ENCODE data around the gene TMEM258. TPM values are rescaled to one million over a fixed set of nuclear protein-coding genes. Genes with fewer than 3 reads are reported as not detected.

Gene TMEM258
- total RNA-seq, 1 donor from 2014 or later: 117 TPM

DNA sequence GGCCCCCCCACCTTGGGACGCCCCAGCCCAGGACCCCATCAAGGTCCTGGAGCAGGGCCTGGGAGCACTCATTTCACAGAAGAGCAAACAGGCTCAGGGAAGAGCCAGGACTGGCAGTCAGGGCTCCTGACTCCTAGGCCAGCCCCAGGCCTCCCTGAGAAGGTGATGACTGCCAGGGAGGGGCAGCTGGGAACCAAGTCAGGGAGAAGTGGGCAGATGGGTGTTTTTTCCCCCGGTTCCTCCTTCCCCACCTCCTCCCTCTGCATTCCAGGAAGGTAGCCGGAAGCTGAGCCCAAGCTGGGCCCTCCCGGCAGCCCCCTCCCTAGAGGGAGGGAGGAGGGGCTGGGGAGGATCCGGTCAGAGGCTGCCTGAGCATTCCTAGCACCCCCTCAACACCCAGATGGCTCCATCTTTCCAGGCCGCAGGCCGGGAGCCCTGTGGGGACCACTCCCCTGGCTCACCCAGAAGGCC is 20.4 kb downstream of the TMEM258 start:
- TF ChIP-seq, protein P1, sequence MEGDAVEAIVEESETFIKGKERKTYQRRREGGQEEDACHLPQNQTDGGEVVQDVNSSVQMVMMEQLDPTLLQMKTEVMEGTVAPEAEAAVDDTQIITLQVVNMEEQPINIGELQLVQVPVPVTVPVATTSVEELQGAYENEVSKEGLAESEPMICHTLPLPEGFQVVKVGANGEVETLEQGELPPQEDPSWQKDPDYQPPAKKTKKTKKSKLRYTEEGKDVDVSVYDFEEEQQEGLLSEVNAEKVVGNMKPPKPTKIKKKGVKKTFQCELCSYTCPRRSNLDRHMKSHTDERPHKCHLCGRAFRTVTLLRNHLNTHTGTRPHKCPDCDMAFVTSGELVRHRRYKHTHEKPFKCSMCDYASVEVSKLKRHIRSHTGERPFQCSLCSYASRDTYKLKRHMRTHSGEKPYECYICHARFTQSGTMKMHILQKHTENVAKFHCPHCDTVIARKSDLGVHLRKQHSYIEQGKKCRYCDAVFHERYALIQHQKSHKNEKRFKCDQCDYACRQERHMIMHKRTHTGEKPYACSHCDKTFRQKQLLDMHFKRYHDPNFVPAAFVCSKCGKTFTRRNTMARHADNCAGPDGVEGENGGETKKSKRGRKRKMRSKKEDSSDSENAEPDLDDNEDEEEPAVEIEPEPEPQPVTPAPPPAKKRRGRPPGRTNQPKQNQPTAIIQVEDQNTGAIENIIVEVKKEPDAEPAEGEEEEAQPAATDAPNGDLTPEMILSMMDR (IDR thresholded peaks at IDR 0.05; ENCODE audit: borderline replicate concordance): no peak
- Histone ChIP-seq H3K27ac (replicated peaks) (no peak overlapping the region), H3K27me3 (ENCODE audit: low read depth) (no peaks in the 10 kb centered on the region), H3K9me3 (replicated peaks) (no peaks in the 10 kb centered on the region), H3K36me3 (no peaks in the 10 kb centered on the region), H3K4me1 (peaks cover 9% of the 10 kb centered on the region), H3K4me3 (no peak overlapping the region)
- DNase-seq: no peak
- intact Hi-C loops (cut with micrococcal nuclease): no loop called here

DNA sequence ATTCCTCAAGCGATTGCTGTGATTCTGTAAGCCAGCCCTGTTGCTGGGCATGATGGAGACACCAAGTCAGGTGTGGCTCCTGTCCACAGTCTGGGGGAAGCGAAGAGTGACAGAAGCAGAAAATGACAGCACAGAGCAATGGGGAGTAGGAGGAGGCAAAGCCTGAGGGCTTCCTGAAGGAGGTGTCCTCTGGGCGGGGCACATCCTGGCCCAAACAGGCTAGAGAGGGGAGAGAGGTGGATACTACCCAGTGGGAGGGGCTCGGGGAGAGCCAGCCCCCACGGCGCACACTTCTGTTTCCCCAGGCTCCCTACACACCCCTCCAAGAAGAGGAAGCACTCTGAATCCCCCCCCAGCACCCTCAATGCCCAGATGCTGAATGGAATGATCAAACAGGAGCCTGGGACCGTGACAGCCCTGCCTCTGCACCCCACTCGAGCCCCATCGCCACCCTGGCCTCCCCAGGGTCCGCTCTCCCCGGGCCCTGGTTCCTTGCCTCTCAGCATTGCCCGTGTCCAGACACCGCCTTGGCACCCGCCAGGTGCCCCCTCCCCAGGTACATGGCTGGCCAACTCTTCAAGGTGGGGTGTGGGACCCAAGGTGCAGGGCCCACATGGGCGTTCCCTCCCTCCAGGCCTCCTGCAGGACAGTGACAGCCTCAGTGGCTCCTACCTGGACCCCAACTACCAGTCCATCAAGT is 21.1 kb downstream of the TMEM258 start:
- TF ChIP-seq, protein P1 (IDR thresholded peaks at IDR 0.05; ENCODE audit: borderline replicate concordance): no peak
- DNase-seq: no peak
- intact Hi-C loops (cut with micrococcal nuclease): no loop called here
- Histone ChIP-seq H3K27me3 (ENCODE audit: low read depth) (no peaks in the 10 kb centered on the region), H3K4me3 (no peak overlapping the region), H3K27ac (replicated peaks) (no peak overlapping the region), H3K9me3 (replicated peaks) (no peaks in the 10 kb centered on the region), H3K4me1 (peaks cover 6% of the 10 kb centered on the region), H3K36me3 (no peaks in the 10 kb centered on the region)

DNA sequence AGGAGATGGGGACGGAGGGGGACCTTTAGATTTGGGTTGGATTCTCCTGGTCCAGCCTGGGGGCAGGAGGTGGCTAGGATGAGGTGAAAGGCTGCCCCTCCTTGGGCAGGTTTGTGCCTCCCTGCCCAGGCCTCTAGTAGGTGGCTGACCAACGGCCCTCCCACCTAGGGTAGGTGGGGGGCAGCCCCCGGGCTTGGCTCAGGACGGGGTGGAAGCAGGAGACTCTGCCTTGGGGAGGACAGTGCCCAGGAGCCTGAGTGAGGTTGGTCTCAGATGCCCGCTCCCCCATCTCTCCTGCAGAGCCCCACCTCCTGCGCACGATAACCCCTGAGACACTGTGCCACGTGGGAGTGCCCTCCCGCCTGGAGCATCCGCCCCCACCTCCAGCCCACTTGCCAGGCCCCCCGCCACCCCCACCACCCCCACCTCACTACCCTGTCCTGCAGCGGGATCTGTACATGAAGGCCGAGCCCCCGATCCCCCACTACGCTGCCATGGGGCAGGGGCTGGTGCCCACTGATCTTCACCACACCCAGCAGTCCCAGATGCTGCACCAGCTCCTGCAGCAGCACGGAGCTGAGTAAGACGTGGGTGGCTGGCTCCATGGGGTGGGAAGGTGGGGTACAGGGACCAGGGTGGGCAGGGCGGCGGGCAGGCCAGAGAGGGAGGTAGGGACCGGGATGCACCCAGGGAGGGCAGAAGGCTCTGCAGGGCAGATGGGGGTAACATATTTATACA is 22.3 kb downstream of the TMEM258 start:
- Histone ChIP-seq H3K4me1 (peaks cover 6% of the 10 kb centered on the region), H3K27ac (replicated peaks) (no peak overlapping the region), H3K4me3 (no peak overlapping the region), H3K27me3 (ENCODE audit: low read depth) (no peaks in the 10 kb centered on the region), H3K9me3 (replicated peaks) (no peaks in the 10 kb centered on the region), H3K36me3 (no peaks in the 10 kb centered on the region)
- TF ChIP-seq, protein P1 (IDR thresholded peaks at IDR 0.05; ENCODE audit: borderline replicate concordance): no peak
- DNase-seq: no peak
- intact Hi-C loops (cut with micrococcal nuclease): no loop called here

DNA sequence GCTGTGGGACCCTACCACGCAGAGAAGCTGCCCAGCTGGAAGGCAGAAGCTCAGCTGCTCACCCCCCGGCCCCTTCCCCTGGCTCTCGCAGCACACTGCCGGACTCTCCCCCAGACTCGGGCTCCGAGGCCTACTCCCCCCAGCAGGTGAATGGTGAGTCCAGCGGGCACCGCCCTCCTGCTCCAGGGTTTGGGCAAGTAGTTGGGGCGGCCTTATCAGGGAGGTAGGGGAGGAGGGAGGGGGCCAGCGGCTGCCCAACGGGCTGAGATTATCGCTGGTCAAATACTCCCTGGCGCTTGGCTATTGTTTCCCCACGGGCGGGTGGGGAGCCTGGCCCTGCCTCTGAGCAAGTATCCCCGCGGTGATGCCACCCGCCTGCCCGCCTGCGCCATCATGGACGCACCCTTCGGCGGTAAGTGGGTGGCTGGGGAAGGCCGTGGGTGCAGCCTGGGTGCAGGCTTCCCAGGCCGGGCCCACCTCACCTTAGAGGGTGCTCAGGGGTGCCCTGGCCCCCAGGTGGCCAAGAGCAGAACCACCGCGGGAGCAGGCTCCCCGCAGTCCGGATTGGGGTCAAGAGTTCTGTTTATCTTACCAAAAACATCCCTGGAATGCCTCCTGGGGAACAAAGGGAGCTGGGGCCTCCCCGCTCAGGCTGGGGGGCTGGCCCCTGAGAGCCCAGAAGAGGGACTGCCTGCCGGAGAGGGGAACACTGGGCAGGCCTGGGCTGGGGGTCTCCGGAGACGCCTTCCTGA is 23.1 kb downstream of the TMEM258 start:
- H3K27me3 ChIP-seq (ENCODE audit: low read depth): peaks cover 6% of the 10 kb centered on the region
- no peaks in the 10 kb centered on the region for H3K36me3 ChIP-seq
- DNase-seq: no peak
- TF ChIP-seq, protein P1 (IDR thresholded peaks at IDR 0.05; ENCODE audit: borderline replicate concordance): no peak
- intact Hi-C loops (cut with micrococcal nuclease): no loop called here
- H3K4me3 ChIP-seq: no peak overlapping the region
- no peaks in the 10 kb centered on the region for H3K9me3 ChIP-seq (replicated peaks)
- H3K4me1 ChIP-seq: peaks cover 12% of the 10 kb centered on the region
- no peak overlapping the region for H3K27ac ChIP-seq (replicated peaks)

DNA sequence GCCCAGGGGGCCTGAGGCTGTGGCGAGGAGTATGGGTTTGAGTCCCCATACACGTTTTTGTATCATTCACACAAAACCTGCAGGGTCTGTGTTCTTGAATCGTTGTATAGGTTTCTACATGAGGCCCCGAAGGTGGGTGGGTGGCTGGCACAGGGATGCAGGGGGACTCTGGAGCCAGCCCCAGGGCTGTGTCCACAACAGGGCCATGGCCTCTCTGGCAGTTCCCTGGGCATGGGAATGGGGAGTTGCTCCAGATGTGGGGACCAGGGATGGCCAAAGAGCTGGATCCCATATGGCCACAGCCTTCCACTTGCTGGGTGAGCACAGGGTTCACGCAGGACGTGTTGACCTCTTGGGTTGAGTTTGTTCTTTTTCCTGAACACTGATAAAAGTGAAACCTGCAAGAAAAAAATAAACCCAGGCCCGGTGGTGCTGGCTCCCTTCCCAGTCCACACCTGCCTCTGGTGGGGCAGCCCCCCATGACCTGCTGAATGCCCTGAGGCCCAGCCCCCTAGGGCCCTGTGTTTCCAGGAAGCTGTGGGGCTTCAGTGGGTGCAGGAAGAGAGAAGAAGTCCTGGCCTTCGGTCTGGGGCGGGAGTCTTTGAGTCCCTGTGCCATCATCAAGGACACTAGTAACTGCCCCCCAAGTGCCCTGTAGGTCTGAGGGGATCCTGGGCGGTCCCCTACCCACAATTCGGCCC is 23.9 kb downstream of the TMEM258 start:
- peaks cover 14% of the 10 kb centered on the region for H3K27me3 ChIP-seq (ENCODE audit: low read depth)
- DNase-seq: no peak
- no peak overlapping the region for H3K27ac ChIP-seq (replicated peaks)
- TF ChIP-seq, protein P1 (IDR thresholded peaks at IDR 0.05; ENCODE audit: borderline replicate concordance): no peak
- no peak overlapping the region for H3K4me3 ChIP-seq
- H3K36me3 ChIP-seq: no peaks in the 10 kb centered on the region
- H3K9me3 ChIP-seq (replicated peaks): no peaks in the 10 kb centered on the region
- intact Hi-C loops (cut with micrococcal nuclease): no loop called here
- peaks cover 12% of the 10 kb centered on the region for H3K4me1 ChIP-seq

All from left ventricle myocardium inferior (tissue), 1 donor.